ENCODE measurements around the gene FUCA1. TPM values are rescaled to one million over a fixed set of nuclear protein-coding genes. Genes with fewer than 3 reads are reported as not detected.

Gene FUCA1
- total RNA-seq, 1 experiment from 2014 or later: 14.3 TPM

GRCh38 chr1:23801876-23802275 is 66.2 kb downstream of the FUCA1 start:
- DNase-seq (ENCODE audit: low read depth, low spot score): no peak
- POLR2A ChIA-PET: interaction anchor here (0.6 to 1.0 kb wide), 3 partner anchors 19 to 68 kb away, joined by 3 to 12 read pairs (median 3); no protein-coding TSS in a partner anchor
- BruUV-seq (replicated peaks): no TSS peak
- CTCF ChIA-PET: interaction anchor here (0.6 to 1.2 kb wide), 4 partner anchors 24 to 224 kb away, joined by 3 to 5 read pairs (median 4); partner anchors contain the start of gene PITHD1
- H3K4me1 ChIP-seq (ENCODE audit: control insufficient read depth, insufficient read depth, low read length): peaks cover 23% of the 10 kb centered on the region
- H3K27ac ChIP-seq (ENCODE audit: low read length): peak overlapping the region; percentile 93
- peaks cover 8% of the 10 kb centered on the region; the same call in 1 of the 2 replicates for H3K36me3 ChIP-seq (ENCODE audit: control insufficient read depth, insufficient read depth, low read length)
- ATAC-seq: no peak
- TF ChIP-seq CTCF (IDR thresholded peaks at IDR 0.05): no peak
- TF ChIP-seq TCF7L2 (IDR thresholded peaks at IDR 0.05; ENCODE audit: low read depth, low read length): no peak
- no peak for TF ChIP-seq POLR2AphosphoS5 (IDR thresholded peaks at IDR 0.05; ENCODE audit: low read depth, low read length)
- no peak for TF ChIP-seq REST (IDR thresholded peaks at IDR 0.05; ENCODE audit: insufficient read depth in 1 of 2, low read depth in 2 of 2, low read length in 1 of 2)
- TF ChIP-seq SIN3A (IDR thresholded peaks at IDR 0.05; ENCODE audit: borderline replicate concordance, insufficient read depth, low read depth, low read length): no peak
- intact Hi-C loops (cut with micrococcal nuclease; ENCODE audit: unreplicated experiment) (no loop called here), in situ Hi-C loops (cut with HindIII; ENCODE audit: low pct_unique_long_range_greater_than_20kb, low sequenced_read_pairs) (no loop called here)
- H3K27me3 ChIP-seq (ENCODE audit: control insufficient read depth, insufficient read depth, low read length): no peaks in the 10 kb centered on the region
- H3K9me3 ChIP-seq (ENCODE audit: control insufficient read depth, insufficient read depth, low read depth, low read length): no peaks in the 10 kb centered on the region
- no peak overlapping the region for H3K4me3 ChIP-seq (ENCODE audit: low read depth in 2 of 2, low read length in 2 of 2)

GRCh38 chr1:23801338-23801748 is 66.7 kb downstream of the FUCA1 start:
- intact Hi-C loops (cut with micrococcal nuclease; ENCODE audit: unreplicated experiment): no loop called here
- peaks cover 27% of the 10 kb centered on the region for H3K4me1 ChIP-seq (ENCODE audit: control insufficient read depth, insufficient read depth, low read length)
- H3K27me3 ChIP-seq (ENCODE audit: control insufficient read depth, insufficient read depth, low read length): no peaks in the 10 kb centered on the region
- ChIA-PET POLR2A (interaction anchor here (0.6 to 0.7 kb wide), 2 partner anchors 54 to 67 kb away, joined by 3 read pairs; no protein-coding TSS in a partner anchor), CTCF (interaction anchor here (0.6 to 1.2 kb wide), 3 partner anchors 10 to 115 kb away, joined by 4 read pairs; partner anchors contain the start of gene PITHD1)
- BruUV-seq (replicated peaks): no TSS peak
- TF ChIP-seq POLR2AphosphoS5 (IDR thresholded peaks at IDR 0.05; ENCODE audit: low read depth, low read length) (no peak), TCF7L2 (IDR thresholded peaks at IDR 0.05; ENCODE audit: low read depth, low read length) (no peak), SIN3A (IDR thresholded peaks at IDR 0.05; ENCODE audit: borderline replicate concordance, insufficient read depth, low read depth, low read length) (no peak), CTCF (IDR thresholded peaks at IDR 0.05) (no peak), REST (IDR thresholded peaks at IDR 0.05; ENCODE audit: insufficient read depth in 1 of 2, low read depth in 2 of 2, low read length in 1 of 2) (no peak)
- H3K27ac ChIP-seq (ENCODE audit: low read length): peak overlapping the region; percentile 93
- in situ Hi-C loops (cut with HindIII; ENCODE audit: low pct_unique_long_range_greater_than_20kb, low sequenced_read_pairs): no loop called here
- ATAC-seq (no peak), DNase-seq (ENCODE audit: low read depth, low spot score) (no peak)
- peaks cover 8% of the 10 kb centered on the region; the same call in 1 of the 2 replicates for H3K36me3 ChIP-seq (ENCODE audit: control insufficient read depth, insufficient read depth, low read length)
- no peaks in the 10 kb centered on the region for H3K9me3 ChIP-seq (ENCODE audit: control insufficient read depth, insufficient read depth, low read depth, low read length)
- peak overlapping the region; percentile 86 to 89 for H3K4me3 ChIP-seq (ENCODE audit: low read depth in 2 of 2, low read length in 2 of 2)
